HG02763 (cell line): ENCODE results near the gene KIF6.
"Not testable (repeated sequence)": the region's sequence is repeated elsewhere in the genome, so short reads cannot be mapped to it uniquely, and the experiment has no call there.

ENCODE experiments used
- ATAC-seq: cut with Tn5 transposase; IDR thresholded peaks from one replicate; pipeline ENCODE4 v1.9.1; 2021; ENCODE audit warnings: mild to moderate bottlenecking, moderate library complexity; ENCODE audit not compliant: unreplicated experiment

KIF6 gene

GRCh38 chr6:39302669-39303424 is 422.4 kb downstream of the KIF6 start:
- ATAC-seq = peak; percentile 71

DNA sequence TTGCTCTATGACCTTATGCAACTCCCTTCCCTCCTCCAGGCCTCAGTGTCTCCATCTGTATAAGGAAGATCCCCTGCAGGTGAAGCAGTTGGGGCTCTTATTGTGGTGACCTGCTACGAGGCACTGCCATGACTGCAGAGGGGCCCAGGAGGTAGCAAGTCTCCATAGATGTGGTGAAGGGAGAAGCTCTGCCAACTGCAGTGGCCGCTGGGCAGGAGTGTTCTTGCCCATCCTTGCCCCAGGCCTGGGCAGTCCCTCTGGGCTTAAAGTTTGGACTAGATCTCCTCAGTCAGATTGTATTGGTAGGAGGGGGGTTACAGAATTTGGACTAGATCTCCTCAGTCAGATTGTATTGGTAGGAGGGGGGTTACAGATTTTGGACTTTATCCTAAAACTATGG is 423.2 kb downstream of the KIF6 start:
- ATAC-seq = no peak

DNA sequence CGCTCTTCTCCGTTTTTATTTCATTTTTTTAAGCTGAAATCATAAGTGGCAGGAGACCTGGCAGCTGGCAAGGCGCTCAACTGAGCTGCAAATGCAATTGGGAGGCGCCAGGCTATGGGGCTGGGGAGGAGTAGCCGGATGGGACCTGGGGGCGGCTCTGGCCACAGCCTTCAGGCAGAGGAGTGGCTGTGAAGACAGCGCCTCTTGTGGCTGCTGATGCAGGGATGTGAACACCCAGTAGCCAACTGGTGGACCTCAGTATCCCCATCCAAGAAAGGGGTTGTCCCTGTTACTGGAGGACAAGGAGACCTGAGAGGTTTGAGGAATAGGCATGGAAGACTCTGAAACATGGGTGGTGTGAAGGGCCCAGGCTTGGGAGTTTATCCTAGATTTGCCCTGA is 423.6 kb downstream of the KIF6 start:
- no peak for ATAC-seq

DNA sequence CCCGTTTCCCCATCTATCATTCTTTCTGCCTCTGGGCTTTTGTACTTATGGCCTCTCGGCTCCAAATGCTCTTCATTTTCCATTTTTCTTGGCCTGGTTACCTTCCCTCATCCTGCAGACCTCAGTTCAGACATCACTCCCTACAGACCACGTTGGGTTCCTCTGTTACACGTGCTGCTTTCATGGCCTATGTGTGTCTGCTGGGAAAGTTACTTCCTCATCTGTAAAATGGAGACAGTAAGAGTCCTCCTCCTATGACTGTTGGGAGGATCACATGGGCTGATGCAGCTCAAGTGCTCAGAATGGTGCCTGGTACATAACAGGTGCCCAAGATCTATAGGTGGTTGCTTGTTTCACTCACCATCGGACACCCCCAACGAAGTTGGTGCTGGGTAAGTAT is 424.5 kb downstream of the KIF6 start:
- no peak for ATAC-seq

- no peak for ATAC-seq
Measured at GRCh38 chr6:39298061-39298460, 427.1 kb downstream of the KIF6 start.

DNA sequence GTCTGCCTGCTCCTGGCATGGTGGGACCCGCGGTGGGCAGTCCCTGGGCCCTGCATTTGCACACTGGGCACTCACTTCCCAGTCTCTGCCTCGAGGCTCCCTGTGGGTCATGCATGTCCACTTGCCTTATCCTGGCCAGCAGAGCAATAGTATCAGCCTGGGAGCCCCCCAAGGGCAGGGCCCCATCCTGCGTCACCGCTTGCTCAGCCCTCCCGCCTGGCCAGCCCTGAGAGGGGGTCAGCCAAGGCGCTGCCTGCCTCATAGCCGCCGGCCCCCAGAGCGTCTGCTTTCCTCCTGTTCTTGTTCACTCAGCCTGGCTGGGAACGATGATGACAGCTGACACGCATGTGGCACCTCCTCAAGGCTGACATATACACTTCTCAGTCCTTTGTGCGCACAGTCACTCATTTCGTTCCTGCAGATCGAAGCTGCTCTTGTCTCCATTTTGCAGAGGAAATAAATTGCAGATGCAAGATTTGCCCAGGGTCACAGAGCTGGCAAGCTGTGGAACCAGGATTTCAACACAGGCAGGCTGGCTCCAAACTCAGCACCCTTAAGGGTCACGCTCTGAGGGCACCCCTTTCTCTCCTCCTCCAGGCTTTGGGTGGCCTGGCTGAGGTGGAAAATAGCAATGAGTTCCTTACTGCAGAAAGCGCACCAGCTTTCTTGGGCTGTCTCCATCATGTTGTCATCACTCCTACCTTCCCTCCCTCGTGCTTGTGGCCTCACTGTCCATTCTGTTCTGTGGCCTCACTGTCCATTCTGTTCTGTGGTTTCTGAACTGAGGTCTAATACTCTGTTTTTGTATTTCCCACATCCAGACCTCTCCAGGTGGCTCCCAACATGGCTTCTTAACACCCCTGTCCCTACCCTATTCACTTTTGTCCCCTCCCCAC is 428.2 kb downstream of the KIF6 start:
- no peak for ATAC-seq

DNA sequence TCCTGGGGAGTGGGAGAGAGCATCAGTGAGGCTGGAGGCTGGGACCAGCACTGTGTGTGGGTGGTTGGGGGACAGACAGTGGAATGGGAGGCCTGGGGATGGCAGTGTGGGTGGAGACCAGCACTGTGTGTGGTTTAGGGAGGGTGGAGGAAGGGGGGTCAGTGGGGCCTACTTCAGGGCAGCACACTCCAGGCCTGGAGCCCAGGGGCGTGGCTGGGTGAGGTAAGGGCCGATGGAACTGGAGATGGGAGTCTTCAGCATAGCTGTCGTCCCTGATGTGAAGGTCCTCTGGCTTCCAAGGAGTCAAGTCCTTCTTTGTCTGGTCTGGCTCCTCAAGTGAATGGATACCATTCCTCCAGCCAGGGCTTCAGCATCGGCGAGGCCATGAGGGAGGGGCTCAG is 429.6 kb downstream of the KIF6 start:
- ATAC-seq = no peak

GRCh38 chr6:39294899-39295298 is 430.3 kb downstream of the KIF6 start:
- ATAC-seq = no peak

GRCh38 chr6:39294133-39294532 is 431.1 kb downstream of the KIF6 start:
- no peak for ATAC-seq

DNA sequence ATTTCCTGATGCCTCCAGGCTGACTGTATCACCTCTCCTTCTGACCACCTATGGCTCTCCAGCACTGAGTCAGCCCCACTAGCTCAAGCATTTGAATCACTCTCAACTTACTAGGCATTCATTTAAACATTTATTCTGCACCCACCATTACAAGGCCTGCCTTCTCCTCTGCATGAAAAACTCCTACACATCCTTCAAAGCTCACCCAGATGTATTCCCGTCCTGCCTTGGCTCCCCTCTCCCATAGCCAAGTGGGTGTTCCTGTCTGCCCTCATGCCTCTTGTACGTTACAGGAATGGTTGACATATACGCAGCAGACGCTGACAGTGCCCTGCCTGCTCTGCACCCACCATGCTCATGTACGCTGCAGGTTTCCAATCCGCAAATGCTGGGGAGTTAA is 432.6 kb downstream of the KIF6 start:
- no peak for ATAC-seq

DNA sequence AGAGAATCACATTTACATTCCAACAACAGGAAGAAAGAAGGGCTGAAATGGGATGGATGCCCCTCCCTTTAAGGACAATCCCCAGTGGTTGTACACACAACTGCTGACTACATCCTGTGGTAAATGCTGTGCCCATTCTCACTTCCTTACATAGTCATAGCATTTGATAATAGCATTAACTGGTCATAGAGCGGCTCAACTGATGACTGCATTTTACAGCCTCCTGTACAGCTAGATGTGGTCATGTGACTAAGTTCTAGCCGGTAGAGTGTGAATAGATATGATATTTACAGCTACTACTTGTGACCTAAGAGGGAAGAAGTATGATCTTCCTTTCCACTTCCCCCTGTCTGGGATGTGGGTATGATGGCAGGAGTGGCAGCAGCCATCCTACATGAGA is 435.7 kb downstream of the KIF6 start:
- no peak for ATAC-seq

DNA sequence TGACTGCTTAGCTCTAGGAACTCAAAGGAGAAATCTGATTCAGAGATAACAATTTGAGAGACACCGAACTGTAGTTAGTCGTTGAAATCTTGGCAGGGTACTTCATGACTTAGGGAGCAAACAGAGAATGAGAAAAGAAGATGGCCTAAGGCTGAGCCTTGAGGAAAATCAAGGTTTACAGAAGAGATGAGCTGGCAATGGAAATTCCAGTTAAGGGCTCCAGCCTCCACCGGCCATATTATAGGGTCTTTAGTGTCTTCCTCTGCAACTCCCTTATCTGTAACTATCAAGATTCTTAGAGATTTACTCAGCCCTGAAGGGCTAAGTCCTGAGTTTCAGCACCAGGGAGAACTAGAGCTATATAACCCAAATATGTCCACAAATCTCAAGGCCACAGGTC is 437.6 kb downstream of the KIF6 start:
- ATAC-seq = no peak

DNA sequence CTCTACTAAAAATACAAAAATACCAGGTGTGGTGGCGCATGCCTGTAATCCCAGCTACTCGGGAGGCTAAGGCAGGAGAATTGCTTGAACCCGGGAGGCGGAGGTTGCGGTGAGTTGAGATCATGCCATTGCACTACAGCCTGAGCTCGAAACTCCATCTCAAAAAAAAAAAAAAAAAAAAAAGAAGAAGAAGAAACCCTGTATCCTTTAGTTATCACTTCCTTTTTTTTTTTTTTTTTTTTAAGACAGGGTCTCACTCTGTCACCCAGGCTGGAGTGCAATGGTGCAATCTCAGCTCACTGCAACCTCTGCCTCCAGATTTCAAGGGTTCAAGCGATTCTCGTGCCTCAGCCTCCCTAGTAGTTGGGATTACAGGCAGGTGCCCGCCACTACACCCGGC is 438.6 kb downstream of the KIF6 start:
- ATAC-seq = not testable (repeated sequence)

DNA sequence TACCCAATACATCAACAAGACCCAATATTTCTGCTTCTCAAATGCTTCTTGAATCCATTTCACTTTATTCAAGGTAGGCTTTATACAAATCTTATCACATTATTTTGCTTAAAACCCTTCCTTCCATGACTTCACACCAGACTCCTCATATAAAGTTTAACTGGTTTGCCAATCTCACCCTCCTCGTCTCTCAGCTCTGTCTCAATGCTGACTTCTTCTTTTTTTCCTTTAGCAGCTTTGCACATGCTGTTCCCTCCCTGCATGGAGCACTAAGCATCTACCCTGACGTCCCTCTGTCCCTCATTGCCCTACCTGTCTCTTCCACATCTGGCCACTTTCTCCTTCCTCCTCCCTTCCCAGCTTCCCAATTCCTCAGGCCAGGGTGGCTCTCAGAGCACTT is 442.4 kb downstream of the KIF6 start:
- no peak for ATAC-seq

GRCh38 chr6:39281312-39281980 is 443.8 kb downstream of the KIF6 start:
- no peak for ATAC-seq

DNA sequence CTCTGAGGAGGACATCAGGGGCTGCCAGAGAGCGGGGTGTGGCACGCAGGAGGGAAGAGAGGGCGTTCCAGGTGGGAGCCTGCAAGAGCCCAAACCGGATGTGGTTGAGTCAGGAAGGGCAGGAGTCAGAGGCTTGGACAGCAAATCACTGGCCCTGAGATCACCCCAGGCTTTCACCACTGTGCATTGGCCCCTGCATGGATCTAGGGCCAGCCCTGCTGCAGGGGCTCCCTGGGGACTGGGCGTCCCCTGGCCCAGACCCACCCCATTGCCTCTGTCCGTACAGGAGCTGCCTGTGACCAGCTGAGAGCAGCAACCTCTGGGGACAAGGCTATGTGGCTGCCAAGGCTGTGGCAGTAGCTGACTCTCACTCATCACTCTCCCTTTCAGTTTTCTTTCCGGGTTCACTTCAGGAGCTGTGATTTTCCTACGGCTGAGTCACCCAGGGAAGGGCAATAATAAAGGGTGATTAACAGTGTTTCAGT is 444.9 kb downstream of the KIF6 start:
- ATAC-seq = no peak
